ENCODE measurements around the gene FREM1. TPM values are rescaled to one million over a fixed set of nuclear protein-coding genes. Genes with fewer than 3 reads are reported as not detected.

The FREM1 gene
- total and polyA plus RNA-seq, 2 experiments from 2014 or later = 0.78 to 3.1 TPM

DNA sequence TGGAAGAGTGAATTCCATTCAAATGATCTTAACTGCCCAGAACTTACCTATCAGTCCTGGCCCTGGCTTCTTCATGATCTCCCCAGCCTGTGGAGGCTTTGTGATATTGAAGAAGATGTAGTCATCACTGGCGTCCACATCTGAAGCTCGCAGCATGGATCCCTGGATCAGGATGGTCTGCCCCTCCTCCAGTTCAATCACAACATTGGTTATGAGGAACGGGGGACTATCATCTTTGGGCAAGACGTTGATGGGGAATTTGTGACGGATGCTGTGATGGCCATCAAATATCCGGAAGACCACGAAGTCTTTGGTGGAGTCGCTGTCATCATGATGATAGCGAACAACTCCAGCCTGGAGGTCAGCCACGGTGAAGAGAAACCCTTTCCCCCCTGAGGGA lies 68.0 kb downstream of the FREM1 start:
- H3K9me3 Mint-ChIP-seq = no peaks in the 10 kb centered on the region
- peaks cover 1% of the 10 kb centered on the region for H3K27me3 Mint-ChIP-seq (ENCODE audit: insufficient read depth, low read depth, poor library complexity)
- Histone ChIP-seq H3F3A (replicated peaks; ENCODE audit: low read depth) (no peaks in the 10 kb centered on the region), H3K27me3 (ENCODE audit: insufficient read depth) (no peaks in the 10 kb centered on the region), H2AFZ (no peak overlapping the region), H3K36me3 (ENCODE audit: insufficient read depth) (no peaks in the 10 kb centered on the region), H3K4me3 (no peak overlapping the region), H3K27ac (ENCODE audit: low read depth) (no peak overlapping the region), H3K9me2 (ENCODE audit: insufficient read depth) (peaks cover 4% of the 10 kb centered on the region), H4K20me1 (replicated peaks; ENCODE audit: insufficient read depth) (no peaks in the 10 kb centered on the region), H3K4me2 (no peak overlapping the region), H3K79me2 (replicated peaks; ENCODE audit: insufficient read depth) (no peaks in the 10 kb centered on the region), H3K4me1 (ENCODE audit: insufficient read depth) (no peaks in the 10 kb centered on the region)
- DNase-seq (ENCODE audit: low spot score) = no peak
- no peak overlapping the region for H3K4me3 Mint-ChIP-seq
- H3K36me3 Mint-ChIP-seq (ENCODE audit: low read depth) = peaks cover 17% of the 10 kb centered on the region; the same call in 2 of the 3 replicates
- no peak overlapping the region for H3K27ac Mint-ChIP-seq
- no peak for TF ChIP-seq EZH2phosphoT487 (IDR thresholded peaks at IDR 0.05; ENCODE audit: unreplicated experiment)
- TF ChIP-seq CREB1 (CRISPR knock-in tag; IDR thresholded peaks at IDR 0.05; ENCODE audit: low read depth) = no peak
- TF ChIP-seq ZNF114 (CRISPR knock-in tag; IDR thresholded peaks at IDR 0.05) = no peak
- TF ChIP-seq, protein P1, sequence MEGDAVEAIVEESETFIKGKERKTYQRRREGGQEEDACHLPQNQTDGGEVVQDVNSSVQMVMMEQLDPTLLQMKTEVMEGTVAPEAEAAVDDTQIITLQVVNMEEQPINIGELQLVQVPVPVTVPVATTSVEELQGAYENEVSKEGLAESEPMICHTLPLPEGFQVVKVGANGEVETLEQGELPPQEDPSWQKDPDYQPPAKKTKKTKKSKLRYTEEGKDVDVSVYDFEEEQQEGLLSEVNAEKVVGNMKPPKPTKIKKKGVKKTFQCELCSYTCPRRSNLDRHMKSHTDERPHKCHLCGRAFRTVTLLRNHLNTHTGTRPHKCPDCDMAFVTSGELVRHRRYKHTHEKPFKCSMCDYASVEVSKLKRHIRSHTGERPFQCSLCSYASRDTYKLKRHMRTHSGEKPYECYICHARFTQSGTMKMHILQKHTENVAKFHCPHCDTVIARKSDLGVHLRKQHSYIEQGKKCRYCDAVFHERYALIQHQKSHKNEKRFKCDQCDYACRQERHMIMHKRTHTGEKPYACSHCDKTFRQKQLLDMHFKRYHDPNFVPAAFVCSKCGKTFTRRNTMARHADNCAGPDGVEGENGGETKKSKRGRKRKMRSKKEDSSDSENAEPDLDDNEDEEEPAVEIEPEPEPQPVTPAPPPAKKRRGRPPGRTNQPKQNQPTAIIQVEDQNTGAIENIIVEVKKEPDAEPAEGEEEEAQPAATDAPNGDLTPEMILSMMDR (conservative IDR thresholded peaks at IDR 0.05; ENCODE audit: low read depth in 2 of 2) = no peak
- TF ChIP-seq, protein P2, sequence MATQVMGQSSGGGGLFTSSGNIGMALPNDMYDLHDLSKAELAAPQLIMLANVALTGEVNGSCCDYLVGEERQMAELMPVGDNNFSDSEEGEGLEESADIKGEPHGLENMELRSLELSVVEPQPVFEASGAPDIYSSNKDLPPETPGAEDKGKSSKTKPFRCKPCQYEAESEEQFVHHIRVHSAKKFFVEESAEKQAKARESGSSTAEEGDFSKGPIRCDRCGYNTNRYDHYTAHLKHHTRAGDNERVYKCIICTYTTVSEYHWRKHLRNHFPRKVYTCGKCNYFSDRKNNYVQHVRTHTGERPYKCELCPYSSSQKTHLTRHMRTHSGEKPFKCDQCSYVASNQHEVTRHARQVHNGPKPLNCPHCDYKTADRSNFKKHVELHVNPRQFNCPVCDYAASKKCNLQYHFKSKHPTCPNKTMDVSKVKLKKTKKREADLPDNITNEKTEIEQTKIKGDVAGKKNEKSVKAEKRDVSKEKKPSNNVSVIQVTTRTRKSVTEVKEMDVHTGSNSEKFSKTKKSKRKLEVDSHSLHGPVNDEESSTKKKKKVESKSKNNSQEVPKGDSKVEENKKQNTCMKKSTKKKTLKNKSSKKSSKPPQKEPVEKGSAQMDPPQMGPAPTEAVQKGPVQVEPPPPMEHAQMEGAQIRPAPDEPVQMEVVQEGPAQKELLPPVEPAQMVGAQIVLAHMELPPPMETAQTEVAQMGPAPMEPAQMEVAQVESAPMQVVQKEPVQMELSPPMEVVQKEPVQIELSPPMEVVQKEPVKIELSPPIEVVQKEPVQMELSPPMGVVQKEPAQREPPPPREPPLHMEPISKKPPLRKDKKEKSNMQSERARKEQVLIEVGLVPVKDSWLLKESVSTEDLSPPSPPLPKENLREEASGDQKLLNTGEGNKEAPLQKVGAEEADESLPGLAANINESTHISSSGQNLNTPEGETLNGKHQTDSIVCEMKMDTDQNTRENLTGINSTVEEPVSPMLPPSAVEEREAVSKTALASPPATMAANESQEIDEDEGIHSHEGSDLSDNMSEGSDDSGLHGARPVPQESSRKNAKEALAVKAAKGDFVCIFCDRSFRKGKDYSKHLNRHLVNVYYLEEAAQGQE (IDR thresholded peaks at IDR 0.05; ENCODE audit: unreplicated experiment) = no peak
- peaks cover 1% of the 10 kb centered on the region; the same call in 2 of the 3 replicates for H3K4me1 Mint-ChIP-seq
- no peak for ATAC-seq

DNA sequence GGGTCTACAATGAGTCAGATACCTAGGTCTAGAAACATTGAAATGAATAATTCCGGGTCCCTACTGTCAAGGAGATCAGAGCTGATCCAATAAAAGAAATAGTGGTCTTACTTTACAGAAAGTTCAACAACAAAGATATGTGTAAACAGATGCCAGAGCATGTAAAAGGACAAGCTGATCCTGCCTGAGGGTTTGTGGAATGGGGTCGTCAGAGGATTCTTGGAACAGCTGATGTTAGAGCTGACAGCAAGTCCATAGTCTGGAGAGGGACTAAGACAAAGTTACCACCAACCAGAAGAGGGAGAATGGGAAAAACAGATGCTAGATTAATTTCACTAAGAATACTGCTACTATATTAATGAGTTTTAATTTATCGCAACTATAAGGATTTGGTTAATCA lies 71.5 kb downstream of the FREM1 start:
- no peak for DNase-seq (ENCODE audit: low spot score)
- Mint-ChIP-seq H3K9me3 (no peaks in the 10 kb centered on the region), H3K4me1 (peaks cover 6% of the 10 kb centered on the region), H3K27me3 (ENCODE audit: insufficient read depth, low read depth, poor library complexity) (no peaks in the 10 kb centered on the region), H3K4me3 (no peak overlapping the region), H3K27ac (no peak overlapping the region), H3K36me3 (ENCODE audit: low read depth) (peaks cover 10% of the 10 kb centered on the region; the same call in 1 of the 3 replicates)
- no peaks in the 10 kb centered on the region for H3K4me1 ChIP-seq (ENCODE audit: insufficient read depth)
- H2AFZ ChIP-seq = no peak overlapping the region
- H3K79me2 ChIP-seq (replicated peaks; ENCODE audit: insufficient read depth) = no peaks in the 10 kb centered on the region
- no peaks in the 10 kb centered on the region for H4K20me1 ChIP-seq (replicated peaks; ENCODE audit: insufficient read depth)
- no peak for ATAC-seq
- no peaks in the 10 kb centered on the region for H3K36me3 ChIP-seq (ENCODE audit: insufficient read depth)
- no peaks in the 10 kb centered on the region for H3K27me3 ChIP-seq (ENCODE audit: insufficient read depth)
- H3F3A ChIP-seq (replicated peaks; ENCODE audit: low read depth) = no peaks in the 10 kb centered on the region
- TF ChIP-seq, protein P1 (conservative IDR thresholded peaks at IDR 0.05; ENCODE audit: low read depth in 2 of 2) = no peak
- TF ChIP-seq CREB1 (CRISPR knock-in tag; IDR thresholded peaks at IDR 0.05; ENCODE audit: low read depth) = no peak
- no peak for TF ChIP-seq ZNF114 (CRISPR knock-in tag; IDR thresholded peaks at IDR 0.05)
- TF ChIP-seq, protein P2 (IDR thresholded peaks at IDR 0.05; ENCODE audit: unreplicated experiment) = no peak
- TF ChIP-seq, protein P3, sequence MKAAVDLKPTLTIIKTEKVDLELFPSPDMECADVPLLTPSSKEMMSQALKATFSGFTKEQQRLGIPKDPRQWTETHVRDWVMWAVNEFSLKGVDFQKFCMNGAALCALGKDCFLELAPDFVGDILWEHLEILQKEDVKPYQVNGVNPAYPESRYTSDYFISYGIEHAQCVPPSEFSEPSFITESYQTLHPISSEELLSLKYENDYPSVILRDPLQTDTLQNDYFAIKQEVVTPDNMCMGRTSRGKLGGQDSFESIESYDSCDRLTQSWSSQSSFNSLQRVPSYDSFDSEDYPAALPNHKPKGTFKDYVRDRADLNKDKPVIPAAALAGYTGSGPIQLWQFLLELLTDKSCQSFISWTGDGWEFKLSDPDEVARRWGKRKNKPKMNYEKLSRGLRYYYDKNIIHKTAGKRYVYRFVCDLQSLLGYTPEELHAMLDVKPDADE (IDR thresholded peaks at IDR 0.05) = no peak
- no peak overlapping the region for H3K4me2 ChIP-seq
- no peak overlapping the region for H3K4me3 ChIP-seq
- peaks cover 10% of the 10 kb centered on the region for H3K9me2 ChIP-seq (ENCODE audit: insufficient read depth)
- H3K27ac ChIP-seq (ENCODE audit: low read depth) = no peak overlapping the region
